Neuronal stem cell (in vitro differentiated cells): Measurements from ENCODE around the gene AKAP6.

Experiments
- DNase-seq: peaks from one replicate; pipeline ENCODE4 v3.0.0-alpha.2; 2013; ENCODE audit warnings: low spot score
- H2AFZ ChIP-seq: one replicate; pipeline ENCODE4 v1.6.1; 2013; ENCODE audit warnings: mild to moderate bottlenecking, low read length, inconsistent platforms
- H2AK5ac ChIP-seq: 2 replicates; pipeline ENCODE4 v1.6.1; 2013; ENCODE audit warnings: low read depth, mild to moderate bottlenecking, inconsistent platforms, low read length, moderate library complexity, mixed read lengths
- H2BK120ac ChIP-seq: 2 replicates; pipeline ENCODE4 v1.6.1; 2013; ENCODE audit warnings: low read depth, mild to moderate bottlenecking, inconsistent platforms, low read length, moderate library complexity, mixed read lengths
- H2BK12ac ChIP-seq: one replicate; pipeline ENCODE4 v1.6.1; 2013; ENCODE audit warnings: low read length, inconsistent platforms
- H2BK15ac ChIP-seq: 2 replicates; pipeline ENCODE4 v1.6.1; 2013; ENCODE audit warnings: mild to moderate bottlenecking, low read length, inconsistent platforms, mixed read lengths
- H2BK5ac ChIP-seq: one replicate; pipeline ENCODE4 v1.6.1; 2013; ENCODE audit warnings: inconsistent platforms, mild to moderate bottlenecking, low read length, moderate library complexity
- H3K14ac ChIP-seq: one replicate; pipeline ENCODE4 v1.6.1; 2013; ENCODE audit warnings: low read length, inconsistent platforms
- H3K18ac ChIP-seq: 2 replicates; pipeline ENCODE4 v1.6.1; 2013; ENCODE audit warnings: low read length, inconsistent platforms
- H3K23ac ChIP-seq: 2 replicates; pipeline ENCODE4 v1.6.1; 2013; ENCODE audit warnings: low read depth, mild to moderate bottlenecking, mixed read lengths, low read length, inconsistent platforms; ENCODE audit not compliant: poor library complexity
- H3K27ac ChIP-seq: replicated peaks from 3 replicates; pipeline ENCODE4 v1.5.1; 2013; ENCODE audit warnings: low read length, inconsistent platforms
- H3K27me3 ChIP-seq, 3 experiments: 2 replicates each; pipeline ENCODE4 v1.6.1; 2013; ENCODE audit warnings: low read length in 3 of 3, mild to moderate bottlenecking in 2 of 3, inconsistent platforms in 1 of 3, low read depth in 1 of 3, mixed read lengths in 1 of 3, moderate library complexity in 1 of 3; ENCODE audit not compliant: control insufficient read depth in 3 of 3, insufficient read depth in 3 of 3
- H3K36me3 ChIP-seq, 2 donors: replicated peaks in 1 of 2; 2 replicates each; pipeline ENCODE4 v1.6.1; 2013; ENCODE audit warnings: low read length in 2 of 2; ENCODE audit not compliant: control insufficient read depth in 2 of 2, insufficient read depth in 2 of 2
- H3K4ac ChIP-seq: 2 replicates; pipeline ENCODE4 v1.6.1; 2013; ENCODE audit warnings: inconsistent platforms, mild to moderate bottlenecking, low read length, moderate library complexity
- H3K4me1 ChIP-seq, 2 donors: 1 replicate in 1 of 2; 2 replicates in 1 of 2; pipeline ENCODE4 v1.6.1; 2013; ENCODE audit warnings: low read length in 2 of 2, low read depth in 1 of 2; ENCODE audit not compliant: control insufficient read depth in 2 of 2, insufficient read depth in 1 of 2
- H3K4me2 ChIP-seq: one replicate; pipeline ENCODE4 v1.6.1; 2013; ENCODE audit warnings: mild to moderate bottlenecking, low read length, inconsistent platforms; ENCODE audit not compliant: insufficient read depth, poor library complexity, severe bottlenecking
- H3K4me3 ChIP-seq, 2 donors: 2 replicates each; pipeline ENCODE4 v1.5.1; 2013; ENCODE audit warnings: low read length in 2 of 2, mild to moderate bottlenecking in 2 of 2, inconsistent platforms in 1 of 2, moderate library complexity in 1 of 2
- H3K79me1 ChIP-seq: one replicate; pipeline ENCODE4 v1.6.1; 2013; ENCODE audit warnings: low read depth, mild to moderate bottlenecking, inconsistent platforms, low read length, moderate library complexity
- H3K9ac ChIP-seq: one replicate; pipeline ENCODE4 v1.6.1; 2013; ENCODE audit warnings: mild to moderate bottlenecking, low read depth, low read length, inconsistent platforms; ENCODE audit not compliant: poor library complexity
- H3K9me3 ChIP-seq, 2 donors: replicated peaks in 1 of 2; 2 replicates each; pipeline versions ENCODE3 to v1.6.1; 2013; ENCODE audit warnings: low read length in 2 of 2, mild to moderate bottlenecking in 2 of 2, inconsistent platforms in 1 of 2, low read depth in 1 of 2, mixed read lengths in 1 of 2, moderate library complexity in 1 of 2; ENCODE audit not compliant: control insufficient read depth in 2 of 2, insufficient read depth in 1 of 2
- H4K8ac ChIP-seq: one replicate; pipeline ENCODE4 v1.6.1; 2013; ENCODE audit warnings: low read depth, mild to moderate bottlenecking, inconsistent platforms, low read length, moderate library complexity
- H4K91ac ChIP-seq: one replicate; pipeline ENCODE4 v1.6.1; 2013; ENCODE audit warnings: low read length, low read depth, mild to moderate bottlenecking, inconsistent platforms; ENCODE audit not compliant: poor library complexity
- WGBS, 2 donors: extraction: QIAGEN DNeasy Blood & Tissue Kit; methylation state at CpG; one replicate each; pipeline ENCODE4 v1.1.7; 2013; ENCODE audit warnings: missing lambda C conversion rate in 2 of 2, mixed read lengths in 1 of 2; ENCODE audit not compliant: insufficient read length in 2 of 2, insufficient replicate concordance in 1 of 2; ENCODE audit errors: extremely low coverage in 2 of 2; 5-methylcytosine and 5-hydroxymethylcytosine counted together

Gene AKAP6

DNA sequence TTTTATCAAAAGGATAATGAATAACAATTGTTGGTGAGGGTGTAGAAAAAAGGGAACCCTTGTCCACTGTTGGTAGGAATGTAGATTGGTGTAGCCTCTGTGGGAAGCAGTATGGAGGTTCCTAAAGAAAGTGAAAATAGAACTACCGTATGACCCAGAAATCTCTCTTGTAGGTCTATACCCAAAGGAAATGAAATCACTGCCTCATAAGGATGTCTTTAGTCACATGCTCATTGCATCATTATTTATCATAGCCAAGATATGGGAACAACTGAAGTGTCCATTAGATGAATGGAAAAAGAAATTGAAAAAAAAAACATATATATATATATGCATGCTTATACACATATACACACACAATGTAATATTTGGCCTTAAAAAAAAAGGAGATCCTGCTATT lies 450.7 kb downstream of the AKAP6 start:
- Histone ChIP-seq H2BK5ac (no peak overlapping the region), H2BK12ac (no peak overlapping the region), H3K27me3 (no peaks in the 10 kb centered on the region), H3K4me1 (no peaks in the 10 kb centered on the region), H2AK5ac (no peak overlapping the region), H3K9me3 (no peaks in the 10 kb centered on the region), H4K8ac (no peak overlapping the region), H3K18ac (no peak overlapping the region), H3K9ac (no peak overlapping the region), H3K4me2 (no peak overlapping the region), H3K23ac (no peak overlapping the region), H2BK15ac (no peak overlapping the region), H3K27ac (no peak overlapping the region), H3K4me3 (no peak overlapping the region), H2AFZ (no peak overlapping the region), H2BK120ac (no peak overlapping the region), H3K4ac (no peak overlapping the region), H4K91ac (no peak overlapping the region), H3K14ac (no peak overlapping the region), H3K79me1 (no peaks in the 10 kb centered on the region), H3K36me3 (no peaks in the 10 kb centered on the region)
- WGBS, 2 donors = no CpG with 5 or more reads among the region's 1 CpG
- DNase-seq = no peak

DNA sequence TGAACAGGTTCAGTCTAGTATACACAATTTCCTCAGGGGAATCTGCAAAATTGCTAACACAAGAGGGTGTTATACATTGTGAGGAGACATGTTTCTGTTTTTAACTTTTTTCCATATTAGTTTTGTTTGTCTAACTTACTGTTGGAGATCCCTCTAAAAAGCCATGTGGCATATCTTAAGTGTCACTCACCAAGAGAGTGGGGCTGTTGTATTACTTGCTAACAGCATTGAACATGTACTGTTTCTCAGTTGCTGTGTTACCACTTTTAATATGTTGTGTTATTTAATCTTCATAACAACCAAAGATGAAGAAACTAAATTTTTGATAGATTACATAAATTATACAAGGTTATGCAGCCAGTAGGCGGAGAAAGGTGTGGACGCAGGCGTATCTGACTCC lies 455.3 kb downstream of the AKAP6 start:
- H4K91ac ChIP-seq = no peak overlapping the region
- no peak overlapping the region for H2AK5ac ChIP-seq
- no peaks in the 10 kb centered on the region for H3K4me1 ChIP-seq
- no peak overlapping the region for H3K4me3 ChIP-seq
- no peak overlapping the region for H3K27ac ChIP-seq
- H3K18ac ChIP-seq = no peak overlapping the region
- H3K79me1 ChIP-seq = no peaks in the 10 kb centered on the region
- no peak overlapping the region for H2BK5ac ChIP-seq
- no peaks in the 10 kb centered on the region for H3K9me3 ChIP-seq
- H2BK15ac ChIP-seq = no peak overlapping the region
- no peak overlapping the region for H3K4me2 ChIP-seq
- no peak overlapping the region for H3K23ac ChIP-seq
- H2BK120ac ChIP-seq = no peak overlapping the region
- no peaks in the 10 kb centered on the region for H3K36me3 ChIP-seq
- DNase-seq = no peak
- H4K8ac ChIP-seq = no peak overlapping the region
- no peak overlapping the region for H3K9ac ChIP-seq
- H3K14ac ChIP-seq = no peak overlapping the region
- H2BK12ac ChIP-seq = no peak overlapping the region
- H3K4ac ChIP-seq = no peak overlapping the region
- WGBS, 2 donors = no CpG with 5 or more reads among the region's 3 CpGs
- no peak overlapping the region for H2AFZ ChIP-seq
- H3K27me3 ChIP-seq = no peaks in the 10 kb centered on the region

- no peaks in the 10 kb centered on the region for H3K4me1 ChIP-seq
- H3K4me2 ChIP-seq = no peak overlapping the region
- H3K27me3 ChIP-seq = no peaks in the 10 kb centered on the region
- H3K14ac ChIP-seq = no peak overlapping the region
- no peak overlapping the region for H2BK12ac ChIP-seq
- H3K4me3 ChIP-seq = no peak overlapping the region
- H2BK5ac ChIP-seq = no peak overlapping the region
- H3K79me1 ChIP-seq = no peaks in the 10 kb centered on the region
- no peak overlapping the region for H4K8ac ChIP-seq
- H3K36me3 ChIP-seq = no peaks in the 10 kb centered on the region
- H4K91ac ChIP-seq = no peak overlapping the region
- no peak overlapping the region for H3K27ac ChIP-seq
- H3K9ac ChIP-seq = no peak overlapping the region
- no peaks in the 10 kb centered on the region for H3K9me3 ChIP-seq
- H3K4ac ChIP-seq = no peak overlapping the region
- no peak for DNase-seq
- no CpG with 5 or more reads among the region's 4 CpGs for WGBS, 2 donors
- H3K18ac ChIP-seq = no peak overlapping the region
- H2AFZ ChIP-seq = peak overlapping the region; percentile 7
- H2BK120ac ChIP-seq = no peak overlapping the region
- no peak overlapping the region for H2AK5ac ChIP-seq
- H2BK15ac ChIP-seq = no peak overlapping the region
- H3K23ac ChIP-seq = no peak overlapping the region
These were observed 456.5 kb downstream of the AKAP6 start for GRCh38 chr14:32785585-32785984.

DNA sequence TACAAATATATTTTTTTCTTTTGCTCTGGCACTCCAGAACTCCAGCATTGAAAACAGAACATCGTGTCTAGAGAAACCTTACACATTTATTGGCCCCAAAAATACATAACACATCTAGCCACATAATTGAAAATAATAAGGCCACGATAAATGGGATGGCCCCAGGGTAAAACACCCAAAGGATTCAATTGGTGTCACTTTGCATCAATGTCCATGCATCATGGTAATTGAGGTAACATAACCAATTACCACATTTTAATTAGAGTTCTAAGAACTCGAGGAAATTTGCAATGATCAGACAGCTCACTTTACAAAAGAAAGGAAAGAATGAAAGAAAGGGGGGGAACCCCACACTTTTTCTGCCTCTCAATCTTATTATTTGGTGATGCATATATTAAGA lies 457.8 kb downstream of the AKAP6 start:
- no peaks in the 10 kb centered on the region for H3K9me3 ChIP-seq
- no peak overlapping the region for H3K14ac ChIP-seq
- H2BK15ac ChIP-seq = no peak overlapping the region
- no peaks in the 10 kb centered on the region for H3K27me3 ChIP-seq
- DNase-seq = no peak
- H3K18ac ChIP-seq = no peak overlapping the region
- H3K4me1 ChIP-seq = no peaks in the 10 kb centered on the region
- H3K27ac ChIP-seq = no peak overlapping the region
- no peak overlapping the region for H4K8ac ChIP-seq
- H3K23ac ChIP-seq = no peak overlapping the region
- no CpG with 5 or more reads among the region's 3 CpGs for WGBS, 2 donors
- no peak overlapping the region for H4K91ac ChIP-seq
- H2BK5ac ChIP-seq = no peak overlapping the region
- no peak overlapping the region for H2AK5ac ChIP-seq
- H2AFZ ChIP-seq = no peak overlapping the region
- H3K4me2 ChIP-seq = no peak overlapping the region
- H3K4me3 ChIP-seq = no peak overlapping the region
- no peak overlapping the region for H3K9ac ChIP-seq
- no peaks in the 10 kb centered on the region for H3K36me3 ChIP-seq
- H3K79me1 ChIP-seq = peaks cover 2% of the 10 kb centered on the region
- no peak overlapping the region for H3K4ac ChIP-seq
- no peak overlapping the region for H2BK120ac ChIP-seq
- H2BK12ac ChIP-seq = no peak overlapping the region
